A549 (cell line): ENCODE results near the gene IFT27.

Source experiments
- EP300 ChIP-seq, 2 experiments: fragments of >200 bp; sonication (Bioruptor Twin); formaldehyde crosslinking; IDR thresholded peaks; 2 replicates in 1 of 2; 3 replicates in 1 of 2; pipeline ENCODE4 v1.6.1; 2016 to 2017
- HDAC2 ChIP-seq: fragments of 200-600 bp; sonication (generic); IDR thresholded peaks from 2 replicates; pipeline ENCODE4 v1.6.1; 2016
- MAFK ChIP-seq: fragments of 450-650 bp; IDR thresholded peaks from 2 replicates; pipeline ENCODE4 v1.6.1; 2014; ENCODE audit not compliant: partially characterized antibody
- MAZ ChIP-seq: fragments of 150-350 bp; IDR thresholded peaks from 2 replicates; pipeline ENCODE4 v1.6.1; 2014; ENCODE audit warnings: antibody characterized with exemption, low read depth, low read length, borderline replicate concordance
- NR3C1 ChIP-seq: fragments of >200 bp; sonication (Bioruptor Twin); formaldehyde crosslinking; IDR thresholded peaks from 3 replicates; pipeline ENCODE4 v1.6.1; 2017
- POLR2A ChIP-seq: IDR thresholded peaks from 2 replicates; pipeline ENCODE4 v1.6.1; 2012; ENCODE audit warnings: mild to moderate bottlenecking, low read length
- RAD21 ChIP-seq, 2 experiments: fragments of >200 bp in 1 of 2; sonication (Bioruptor Twin) in 1 of 2; formaldehyde crosslinking in 1 of 2; IDR thresholded peaks in 1 of 2; conservative IDR thresholded peaks in 1 of 2; 2 replicates in 1 of 2; 3 replicates in 1 of 2; pipeline ENCODE4 v1.6.1; 2012 to 2018; ENCODE audit warnings: inconsistent platforms in 1 of 2
- TF ChIP-seq, protein P1 (sequence below): fragments of >200 bp; sonication (Bioruptor Twin); formaldehyde crosslinking; IDR thresholded peaks from 3 replicates; pipeline ENCODE4 v1.5.1; 2016
- TF ChIP-seq, protein P2 (sequence below): IDR thresholded peaks from 2 replicates; pipeline ENCODE4 v1.6.1; 2012
- TF ChIP-seq, protein P3 (sequence below): IDR thresholded peaks from 2 replicates; pipeline ENCODE4 v1.6.1; 2012
- TF ChIP-seq, protein P4 (sequence below): fragments of 450-650 bp; IDR thresholded peaks from 2 replicates; pipeline ENCODE4 v1.6.1; 2014; ENCODE audit warnings: antibody characterized with exemption

DNA sequence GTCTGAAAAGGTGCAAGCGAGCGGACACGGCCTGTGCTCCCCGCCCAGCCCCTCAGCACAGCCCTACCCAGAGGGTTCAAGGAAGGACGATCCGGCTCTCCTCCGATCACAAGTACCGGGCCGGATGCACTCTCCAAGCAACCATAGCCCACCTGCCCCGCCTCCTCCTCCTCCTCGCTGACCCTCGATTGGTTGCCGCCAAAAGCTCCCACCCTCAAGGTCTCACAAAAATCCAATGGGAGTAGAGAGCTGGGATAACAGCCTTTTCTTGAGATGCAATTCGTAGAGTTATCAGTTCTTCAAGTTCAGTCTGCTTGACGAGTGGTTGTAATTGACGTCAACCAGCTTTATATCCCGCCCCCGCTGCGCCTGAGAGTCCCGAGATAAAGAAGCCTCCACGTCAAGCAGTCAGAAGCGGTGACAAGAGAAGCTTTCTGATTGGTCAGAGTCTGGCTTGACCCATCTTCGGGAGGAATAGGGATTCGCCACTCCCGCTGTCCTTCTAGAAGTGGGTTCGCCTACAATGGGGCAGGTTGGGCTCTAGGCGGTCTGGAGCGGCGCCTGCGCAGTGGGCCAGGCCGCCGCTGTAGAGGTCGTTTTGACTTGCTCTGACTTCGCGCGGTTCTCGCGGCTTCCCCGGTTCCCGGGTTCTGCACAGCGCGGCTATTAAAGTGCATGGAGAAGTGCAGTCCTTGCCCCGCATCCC lies at the start of gene IFT27:
- TF ChIP-seq MAFK = no peak
- TF ChIP-seq, protein P1, sequence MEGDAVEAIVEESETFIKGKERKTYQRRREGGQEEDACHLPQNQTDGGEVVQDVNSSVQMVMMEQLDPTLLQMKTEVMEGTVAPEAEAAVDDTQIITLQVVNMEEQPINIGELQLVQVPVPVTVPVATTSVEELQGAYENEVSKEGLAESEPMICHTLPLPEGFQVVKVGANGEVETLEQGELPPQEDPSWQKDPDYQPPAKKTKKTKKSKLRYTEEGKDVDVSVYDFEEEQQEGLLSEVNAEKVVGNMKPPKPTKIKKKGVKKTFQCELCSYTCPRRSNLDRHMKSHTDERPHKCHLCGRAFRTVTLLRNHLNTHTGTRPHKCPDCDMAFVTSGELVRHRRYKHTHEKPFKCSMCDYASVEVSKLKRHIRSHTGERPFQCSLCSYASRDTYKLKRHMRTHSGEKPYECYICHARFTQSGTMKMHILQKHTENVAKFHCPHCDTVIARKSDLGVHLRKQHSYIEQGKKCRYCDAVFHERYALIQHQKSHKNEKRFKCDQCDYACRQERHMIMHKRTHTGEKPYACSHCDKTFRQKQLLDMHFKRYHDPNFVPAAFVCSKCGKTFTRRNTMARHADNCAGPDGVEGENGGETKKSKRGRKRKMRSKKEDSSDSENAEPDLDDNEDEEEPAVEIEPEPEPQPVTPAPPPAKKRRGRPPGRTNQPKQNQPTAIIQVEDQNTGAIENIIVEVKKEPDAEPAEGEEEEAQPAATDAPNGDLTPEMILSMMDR = no peak
- TF ChIP-seq RAD21 (conservative IDR thresholded peaks at IDR 0.05 in 1 of 2, IDR thresholded peaks at IDR 0.05 in 1 of 2) = no peak
- TF ChIP-seq, protein P2, sequence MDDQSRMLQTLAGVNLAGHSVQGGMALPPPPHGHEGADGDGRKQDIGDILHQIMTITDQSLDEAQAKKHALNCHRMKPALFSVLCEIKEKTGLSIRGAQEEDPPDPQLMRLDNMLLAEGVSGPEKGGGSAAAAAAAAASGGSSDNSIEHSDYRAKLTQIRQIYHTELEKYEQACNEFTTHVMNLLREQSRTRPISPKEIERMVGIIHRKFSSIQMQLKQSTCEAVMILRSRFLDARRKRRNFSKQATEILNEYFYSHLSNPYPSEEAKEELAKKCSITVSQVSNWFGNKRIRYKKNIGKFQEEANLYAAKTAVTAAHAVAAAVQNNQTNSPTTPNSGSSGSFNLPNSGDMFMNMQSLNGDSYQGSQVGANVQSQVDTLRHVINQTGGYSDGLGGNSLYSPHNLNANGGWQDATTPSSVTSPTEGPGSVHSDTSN = peak; percentile 93
- TF ChIP-seq POLR2A = peak; percentile 66
- no peak for TF ChIP-seq NR3C1
- no peak for TF ChIP-seq HDAC2
- TF ChIP-seq MAZ = no peak
- no peak for TF ChIP-seq EP300 (IDR thresholded peaks at IDR 0.05)
- TF ChIP-seq, protein P3, sequence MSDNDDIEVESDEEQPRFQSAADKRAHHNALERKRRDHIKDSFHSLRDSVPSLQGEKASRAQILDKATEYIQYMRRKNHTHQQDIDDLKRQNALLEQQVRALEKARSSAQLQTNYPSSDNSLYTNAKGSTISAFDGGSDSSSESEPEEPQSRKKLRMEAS = peak; percentile 62; the same call in 1 of the 2 replicates
- TF ChIP-seq, protein P4, sequence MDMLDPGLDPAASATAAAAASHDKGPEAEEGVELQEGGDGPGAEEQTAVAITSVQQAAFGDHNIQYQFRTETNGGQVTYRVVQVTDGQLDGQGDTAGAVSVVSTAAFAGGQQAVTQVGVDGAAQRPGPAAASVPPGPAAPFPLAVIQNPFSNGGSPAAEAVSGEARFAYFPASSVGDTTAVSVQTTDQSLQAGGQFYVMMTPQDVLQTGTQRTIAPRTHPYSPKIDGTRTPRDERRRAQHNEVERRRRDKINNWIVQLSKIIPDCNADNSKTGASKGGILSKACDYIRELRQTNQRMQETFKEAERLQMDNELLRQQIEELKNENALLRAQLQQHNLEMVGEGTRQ = no peak
